Activated naive CD4-positive, alpha-beta T cell treated with anti-CD3 and anti-CD28 coated beads, Interleukin-2, amount 50 U/mL, for 24 hours (primary cell): ENCODE data around the gene EXOC4.
"Not testable (repeated sequence)": the region's sequence is repeated elsewhere in the genome, so short reads cannot be mapped to it uniquely, and the experiment has no call there.

Source experiments
- H3K27ac Mint-ChIP-seq: one replicate; pipeline ENCODE4 v1.8.0; 2021; ENCODE audit warnings: mild to moderate bottlenecking, mixed read lengths
- H3K27me3 Mint-ChIP-seq: one replicate; pipeline ENCODE4 v1.8.0; 2021; ENCODE audit warnings: mixed read lengths
- H3K36me3 Mint-ChIP-seq: one replicate; pipeline ENCODE4 v1.8.0; 2021; ENCODE audit warnings: mixed read lengths
- H3K4me1 Mint-ChIP-seq: one replicate; pipeline ENCODE4 v1.8.0; 2021; ENCODE audit warnings: mixed read lengths
- H3K4me3 Mint-ChIP-seq: one replicate; pipeline ENCODE4 v1.8.0; 2021; ENCODE audit warnings: mild to moderate bottlenecking, mixed read lengths
- H3K9me3 Mint-ChIP-seq: one replicate; pipeline ENCODE4 v1.8.0; 2021; ENCODE audit warnings: mixed read lengths

EXOC4 gene

GRCh38 chr7:133763076-133763640, 510.3 kb downstream of the EXOC4 start:
- H3K9me3 Mint-ChIP-seq, result no peaks in the 10 kb centered on the region
- peaks cover 25% of the 10 kb centered on the region for H3K36me3 Mint-ChIP-seq
- no peaks in the 10 kb centered on the region for H3K4me1 Mint-ChIP-seq
- H3K4me3 Mint-ChIP-seq, result no peak overlapping the region
- H3K27ac Mint-ChIP-seq, result no peak overlapping the region
- H3K27me3 Mint-ChIP-seq, result no peaks in the 10 kb centered on the region

GRCh38 chr7:133769668-133770067, 516.8 kb downstream of the EXOC4 start:
- no peaks in the 10 kb centered on the region for H3K9me3 Mint-ChIP-seq
- no peaks in the 10 kb centered on the region for H3K4me1 Mint-ChIP-seq
- no peak overlapping the region for H3K27ac Mint-ChIP-seq
- H3K36me3 Mint-ChIP-seq, result peaks cover 17% of the 10 kb centered on the region
- H3K27me3 Mint-ChIP-seq, result no peaks in the 10 kb centered on the region
- no peak overlapping the region for H3K4me3 Mint-ChIP-seq

GRCh38 chr7:133770863-133771492, 518.1 kb downstream of the EXOC4 start:
- Mint-ChIP-seq H3K27ac (no peak overlapping the region), H3K27me3 (no peaks in the 10 kb centered on the region), H3K4me3 (no peak overlapping the region), H3K36me3 (peaks cover 19% of the 10 kb centered on the region), H3K4me1 (no peaks in the 10 kb centered on the region), H3K9me3 (no peaks in the 10 kb centered on the region)

DNA sequence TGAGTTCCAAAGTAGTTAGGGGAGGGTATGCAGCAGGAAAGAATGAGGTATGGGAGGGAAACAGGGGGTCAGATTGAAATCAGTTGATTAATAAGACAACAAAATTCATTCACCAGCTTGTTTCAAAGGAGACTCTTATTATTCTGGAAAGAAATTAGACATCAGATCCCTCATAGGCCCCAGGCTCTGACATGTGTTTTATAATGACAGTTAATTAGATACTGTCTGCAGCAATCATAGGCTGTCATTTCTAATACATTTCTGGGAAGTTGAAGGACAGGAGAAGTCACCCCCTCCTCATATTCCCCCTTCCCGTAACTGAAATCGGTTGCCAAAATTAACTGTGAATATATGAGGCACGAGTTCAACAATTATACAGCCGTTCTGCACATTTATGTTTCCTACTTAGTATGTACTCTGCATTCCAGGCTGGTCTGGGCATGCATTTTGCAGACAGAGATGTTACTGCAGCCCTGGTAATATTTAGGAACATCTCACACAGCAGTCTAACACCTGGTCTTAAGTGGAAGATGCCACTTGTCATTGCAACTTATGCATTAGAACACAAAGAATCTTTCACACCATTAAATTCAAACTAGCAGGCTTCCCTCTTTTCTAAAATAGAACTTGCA, 519.0 kb downstream of the EXOC4 start:
- Mint-ChIP-seq H3K4me3 (no peak overlapping the region), H3K27me3 (no peaks in the 10 kb centered on the region), H3K4me1 (no peaks in the 10 kb centered on the region), H3K27ac (no peak overlapping the region), H3K36me3 (peaks cover 18% of the 10 kb centered on the region), H3K9me3 (no peaks in the 10 kb centered on the region)

DNA sequence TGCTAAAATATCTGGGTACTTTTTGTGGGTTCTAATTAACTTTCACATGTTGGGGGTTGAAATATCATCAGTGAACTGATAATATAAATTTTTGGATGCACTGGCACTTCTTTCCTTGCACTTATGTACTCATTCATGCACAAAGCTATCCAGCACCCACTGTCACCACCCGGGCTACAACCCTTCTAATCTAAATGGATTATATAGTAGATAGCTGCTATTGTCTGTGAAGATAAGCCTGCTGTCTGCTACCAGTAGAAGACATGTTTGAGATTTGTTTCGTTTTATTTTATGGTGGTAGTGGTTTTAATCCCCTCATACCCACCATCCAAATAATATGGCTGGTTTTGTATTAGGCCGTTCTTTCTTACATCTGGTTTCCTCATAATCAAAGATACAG, 520.7 kb downstream of the EXOC4 start:
- Mint-ChIP-seq H3K4me3 (no peak overlapping the region), H3K9me3 (no peaks in the 10 kb centered on the region), H3K27me3 (no peaks in the 10 kb centered on the region), H3K4me1 (no peaks in the 10 kb centered on the region), H3K36me3 (peaks cover 20% of the 10 kb centered on the region), H3K27ac (no peak overlapping the region)

- H3K36me3 Mint-ChIP-seq, result peaks cover 25% of the 10 kb centered on the region
- no peaks in the 10 kb centered on the region for H3K9me3 Mint-ChIP-seq
- no peaks in the 10 kb centered on the region for H3K27me3 Mint-ChIP-seq
- H3K4me3 Mint-ChIP-seq, result no peak overlapping the region
- H3K27ac Mint-ChIP-seq, result no peak overlapping the region
- no peaks in the 10 kb centered on the region for H3K4me1 Mint-ChIP-seq
Observed at GRCh38 chr7:133775201-133775600, 522.3 kb downstream of the EXOC4 start.

- no peaks in the 10 kb centered on the region for H3K27me3 Mint-ChIP-seq
- H3K9me3 Mint-ChIP-seq, result no peaks in the 10 kb centered on the region
- no peak overlapping the region for H3K27ac Mint-ChIP-seq
- H3K4me3 Mint-ChIP-seq, result no peak overlapping the region
- no peaks in the 10 kb centered on the region for H3K4me1 Mint-ChIP-seq
- H3K36me3 Mint-ChIP-seq, result peaks cover 23% of the 10 kb centered on the region
Observed at GRCh38 chr7:133776266-133776665, 523.4 kb downstream of the EXOC4 start.

GRCh38 chr7:133777701-133778100, 524.8 kb downstream of the EXOC4 start:
- H3K27ac Mint-ChIP-seq, result no peak overlapping the region
- H3K4me1 Mint-ChIP-seq, result no peaks in the 10 kb centered on the region
- H3K27me3 Mint-ChIP-seq, result no peaks in the 10 kb centered on the region
- no peak overlapping the region for H3K4me3 Mint-ChIP-seq
- peaks cover 24% of the 10 kb centered on the region for H3K36me3 Mint-ChIP-seq
- H3K9me3 Mint-ChIP-seq, result no peaks in the 10 kb centered on the region

- no peak overlapping the region for H3K4me3 Mint-ChIP-seq
- H3K9me3 Mint-ChIP-seq, result no peaks in the 10 kb centered on the region
- H3K4me1 Mint-ChIP-seq, result no peaks in the 10 kb centered on the region
- no peak overlapping the region for H3K27ac Mint-ChIP-seq
- H3K27me3 Mint-ChIP-seq, result no peaks in the 10 kb centered on the region
- peaks cover 24% of the 10 kb centered on the region for H3K36me3 Mint-ChIP-seq
Observed at GRCh38 chr7:133778472-133778871, 525.6 kb downstream of the EXOC4 start.

- H3K4me3 Mint-ChIP-seq, H3K27me3 Mint-ChIP-seq, H3K27ac Mint-ChIP-seq, H3K9me3 Mint-ChIP-seq, H3K4me1 Mint-ChIP-seq: not testable (repeated sequence)
- H3K36me3 Mint-ChIP-seq, result peaks cover 22% of the 10 kb centered on the region
Observed at GRCh38 chr7:133779538-133779937, 526.7 kb downstream of the EXOC4 start.

GRCh38 chr7:133780912-133781311, 528.0 kb downstream of the EXOC4 start:
- H3K4me1 Mint-ChIP-seq, result no peaks in the 10 kb centered on the region
- H3K27me3 Mint-ChIP-seq, result no peaks in the 10 kb centered on the region
- peaks cover 21% of the 10 kb centered on the region for H3K36me3 Mint-ChIP-seq
- no peaks in the 10 kb centered on the region for H3K9me3 Mint-ChIP-seq
- no peak overlapping the region for H3K27ac Mint-ChIP-seq
- no peak overlapping the region for H3K4me3 Mint-ChIP-seq

DNA sequence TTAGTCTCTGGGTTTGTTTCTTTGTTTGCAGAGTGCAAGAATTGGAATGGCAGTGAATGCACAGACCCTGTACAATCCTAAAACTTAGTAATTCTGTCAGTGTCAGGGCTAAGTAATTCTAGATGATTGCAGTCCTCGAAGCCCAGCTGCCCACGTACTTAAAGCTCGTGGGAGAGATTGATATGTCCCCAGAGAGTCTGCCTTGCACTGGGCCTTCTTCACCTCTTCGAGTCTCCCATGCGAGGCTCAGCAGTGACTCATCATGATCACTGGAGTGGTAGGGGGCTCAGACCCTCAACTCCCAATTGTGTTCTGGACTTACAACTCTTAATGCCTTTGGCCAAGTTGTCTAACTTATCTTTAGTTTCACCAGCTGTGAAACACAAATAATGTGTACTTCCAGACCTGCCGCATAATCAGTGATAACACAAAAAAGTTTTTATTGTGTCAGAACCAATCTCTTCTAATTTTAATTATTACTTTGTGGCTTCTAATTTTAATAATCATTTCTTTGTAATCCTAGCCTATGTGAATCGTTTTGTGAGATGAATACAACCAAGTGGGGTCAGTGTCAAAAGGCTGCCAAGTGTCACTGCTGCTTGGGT, 528.7 kb downstream of the EXOC4 start:
- Mint-ChIP-seq H3K27me3 (no peaks in the 10 kb centered on the region), H3K27ac (no peak overlapping the region), H3K36me3 (peaks cover 21% of the 10 kb centered on the region), H3K4me3 (no peak overlapping the region), H3K9me3 (no peaks in the 10 kb centered on the region), H3K4me1 (no peaks in the 10 kb centered on the region)

GRCh38 chr7:133782470-133782869, 529.6 kb downstream of the EXOC4 start:
- H3K4me1 Mint-ChIP-seq, result no peaks in the 10 kb centered on the region
- H3K4me3 Mint-ChIP-seq, result no peak overlapping the region
- no peak overlapping the region for H3K27ac Mint-ChIP-seq
- peaks cover 15% of the 10 kb centered on the region for H3K36me3 Mint-ChIP-seq
- H3K27me3 Mint-ChIP-seq, result no peaks in the 10 kb centered on the region
- no peaks in the 10 kb centered on the region for H3K9me3 Mint-ChIP-seq

- H3K27me3 Mint-ChIP-seq, result no peaks in the 10 kb centered on the region
- H3K36me3 Mint-ChIP-seq, result peaks cover 13% of the 10 kb centered on the region
- no peak overlapping the region for H3K27ac Mint-ChIP-seq
- no peak overlapping the region for H3K4me3 Mint-ChIP-seq
- H3K9me3 Mint-ChIP-seq, result no peaks in the 10 kb centered on the region
- no peaks in the 10 kb centered on the region for H3K4me1 Mint-ChIP-seq
Observed at GRCh38 chr7:133783276-133783675, 530.4 kb downstream of the EXOC4 start.

GRCh38 chr7:133784486-133785001, 531.7 kb downstream of the EXOC4 start:
- no peaks in the 10 kb centered on the region for H3K4me1 Mint-ChIP-seq
- no peaks in the 10 kb centered on the region for H3K27me3 Mint-ChIP-seq
- H3K4me3 Mint-ChIP-seq, result no peak overlapping the region
- peaks cover 12% of the 10 kb centered on the region for H3K36me3 Mint-ChIP-seq
- H3K9me3 Mint-ChIP-seq, result no peaks in the 10 kb centered on the region
- no peak overlapping the region for H3K27ac Mint-ChIP-seq

DNA sequence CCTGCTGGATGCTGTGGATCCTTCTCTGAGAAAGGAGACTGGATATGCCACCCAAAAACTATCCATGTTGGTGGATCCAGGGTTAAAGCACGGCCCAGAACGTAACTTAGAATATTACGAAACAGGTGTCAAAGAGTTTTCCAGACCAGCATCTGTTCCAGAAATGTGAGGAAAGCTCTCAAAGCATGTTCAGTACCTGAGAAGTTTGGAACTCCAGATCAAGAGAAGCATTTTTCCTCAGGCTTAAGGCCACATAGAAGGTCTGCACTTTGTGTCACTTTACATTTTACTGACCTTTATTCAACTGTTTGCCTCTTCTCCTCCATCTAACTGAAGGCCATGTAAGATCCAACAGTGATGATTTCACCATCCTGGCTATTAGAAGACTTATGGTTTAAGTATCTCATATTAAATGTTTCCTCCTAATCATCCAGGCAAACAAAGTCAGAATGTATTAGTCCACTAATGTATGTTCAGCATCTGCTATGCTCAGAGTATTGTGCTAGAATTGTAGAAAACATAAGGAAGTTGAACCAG, 533.6 kb downstream of the EXOC4 start:
- no peaks in the 10 kb centered on the region for H3K27me3 Mint-ChIP-seq
- no peak overlapping the region for H3K27ac Mint-ChIP-seq
- no peak overlapping the region for H3K4me3 Mint-ChIP-seq
- H3K36me3 Mint-ChIP-seq, result peaks cover 11% of the 10 kb centered on the region
- no peaks in the 10 kb centered on the region for H3K4me1 Mint-ChIP-seq
- no peaks in the 10 kb centered on the region for H3K9me3 Mint-ChIP-seq
